Measurements from ENCODE around the gene CARD16. TPM values are rescaled to one million over a fixed set of nuclear protein-coding genes. Genes with fewer than 3 reads are reported as not detected.

The CARD16 gene
- total RNA-seq, 2 donors from 2014 or later: 1.6 to 5.8 TPM

GRCh38 chr11:105022527-105022926 lies 22.6 kb downstream of the CARD16 start:
- no peaks in the 10 kb centered on the region for H3K36me3 ChIP-seq
- H3K4me3 ChIP-seq: no peak overlapping the region
- no peaks in the 10 kb centered on the region for H3K27me3 ChIP-seq
- no peak for DNase-seq (ENCODE audit: low spot score)
- no peak for TF ChIP-seq CTCF (IDR thresholded peaks at IDR 0.05)
- no peak overlapping the region for H3K27ac ChIP-seq
- no peaks in the 10 kb centered on the region for H3K4me1 ChIP-seq
- H3K9me3 ChIP-seq: no peaks in the 10 kb centered on the region

GRCh38 chr11:105007463-105007862 lies 37.7 kb downstream of the CARD16 start:
- no peaks in the 10 kb centered on the region for H3K4me1 ChIP-seq
- no peak for DNase-seq (ENCODE audit: low spot score)
- H3K4me3 ChIP-seq: no peak overlapping the region
- no peaks in the 10 kb centered on the region for H3K36me3 ChIP-seq
- no peaks in the 10 kb centered on the region for H3K27me3 ChIP-seq
- TF ChIP-seq CTCF (IDR thresholded peaks at IDR 0.05): no peak
- no peaks in the 10 kb centered on the region for H3K9me3 ChIP-seq
- no peak overlapping the region for H3K27ac ChIP-seq

GRCh38 chr11:105005451-105005845 lies 39.7 kb downstream of the CARD16 start:
- no peaks in the 10 kb centered on the region for H3K27me3 ChIP-seq
- no peak for DNase-seq (ENCODE audit: low spot score)
- no peaks in the 10 kb centered on the region for H3K4me1 ChIP-seq
- no peaks in the 10 kb centered on the region for H3K36me3 ChIP-seq
- no peak overlapping the region for H3K27ac ChIP-seq
- no peak for TF ChIP-seq CTCF (IDR thresholded peaks at IDR 0.05)
- H3K9me3 ChIP-seq: no peaks in the 10 kb centered on the region
- H3K4me3 ChIP-seq: no peak overlapping the region

GRCh38 chr11:105004021-105004420 lies 41.1 kb downstream of the CARD16 start:
- Histone ChIP-seq H3K36me3 (no peaks in the 10 kb centered on the region), H3K4me1 (no peaks in the 10 kb centered on the region), H3K4me3 (no peak overlapping the region), H3K9me3 (no peaks in the 10 kb centered on the region), H3K27me3 (no peaks in the 10 kb centered on the region), H3K27ac (no peak overlapping the region)
- no peak for TF ChIP-seq CTCF (IDR thresholded peaks at IDR 0.05)
- no peak for DNase-seq (ENCODE audit: low spot score)

- Histone ChIP-seq H3K9me3 (no peaks in the 10 kb centered on the region), H3K27ac (no peak overlapping the region), H3K36me3 (no peaks in the 10 kb centered on the region), H3K4me3 (no peak overlapping the region), H3K27me3 (no peaks in the 10 kb centered on the region), H3K4me1 (no peaks in the 10 kb centered on the region)
- no peak for TF ChIP-seq CTCF (IDR thresholded peaks at IDR 0.05)
- DNase-seq (ENCODE audit: low spot score): no peak
Measured at GRCh38 chr11:105003151-105003550, 42.0 kb downstream of the CARD16 start.

GRCh38 chr11:105000797-105001196 lies 44.3 kb downstream of the CARD16 start:
- no peak overlapping the region for H3K27ac ChIP-seq
- TF ChIP-seq CTCF (IDR thresholded peaks at IDR 0.05): peak; percentile 14 to 56
- no peaks in the 10 kb centered on the region for H3K27me3 ChIP-seq
- no peak for DNase-seq (ENCODE audit: low spot score)
- no peak overlapping the region for H3K4me3 ChIP-seq
- no peaks in the 10 kb centered on the region for H3K9me3 ChIP-seq
- no peaks in the 10 kb centered on the region for H3K4me1 ChIP-seq
- H3K36me3 ChIP-seq: no peaks in the 10 kb centered on the region

Measured in right atrium auricular region (tissue), 2 donors.